HG02943 (cell line): ENCODE results near the gene MACROD1.

Experiments used
- ATAC-seq: cut with Tn5 transposase; IDR thresholded peaks from one replicate; pipeline ENCODE4 v1.9.1; 2021; ENCODE audit warnings: mild to moderate bottlenecking, low read depth, moderate library complexity; ENCODE audit not compliant: unreplicated experiment

The MACROD1 gene

DNA sequence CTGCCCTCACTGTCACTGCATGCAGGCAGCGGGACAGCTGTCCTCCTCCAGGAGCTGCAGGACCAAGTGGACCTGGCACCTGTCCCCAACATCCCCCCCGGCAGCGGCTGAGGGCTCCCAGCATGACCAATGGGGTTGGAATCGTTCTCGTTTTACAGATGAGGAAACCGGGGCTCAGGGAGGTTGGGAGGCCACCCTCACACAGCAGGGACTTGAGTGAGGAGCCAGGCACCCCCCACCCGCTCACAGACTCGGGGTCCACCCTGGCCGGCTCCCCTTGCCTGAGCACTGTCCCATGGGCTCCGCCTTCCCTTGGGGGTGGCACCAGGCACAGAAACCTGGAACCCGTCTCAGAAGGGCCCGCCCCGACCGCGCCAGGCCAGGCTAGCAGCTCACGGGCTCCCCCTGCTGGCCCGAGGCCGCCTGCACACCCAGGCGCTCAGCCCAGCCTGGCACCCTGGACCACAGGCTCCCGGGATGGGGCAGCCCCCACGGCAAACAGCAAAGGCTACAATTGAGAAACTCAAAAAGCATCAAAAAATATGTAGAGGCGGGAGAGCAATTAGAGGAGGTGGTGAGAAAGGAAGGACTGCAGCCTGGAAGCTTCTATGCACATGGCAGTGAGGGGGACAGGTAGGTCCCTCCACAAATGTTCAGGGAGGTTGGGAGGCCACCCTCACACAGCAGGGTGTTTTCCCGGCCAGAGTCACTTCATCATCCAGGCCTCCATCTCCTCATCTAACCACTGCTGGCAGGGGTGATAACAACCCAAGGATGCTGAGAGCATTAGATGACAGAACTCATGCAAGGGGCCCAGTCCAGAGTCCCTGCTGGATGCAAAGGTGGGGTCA, 12.8 kb downstream of the MACROD1 start:
- no peak for ATAC-seq

DNA sequence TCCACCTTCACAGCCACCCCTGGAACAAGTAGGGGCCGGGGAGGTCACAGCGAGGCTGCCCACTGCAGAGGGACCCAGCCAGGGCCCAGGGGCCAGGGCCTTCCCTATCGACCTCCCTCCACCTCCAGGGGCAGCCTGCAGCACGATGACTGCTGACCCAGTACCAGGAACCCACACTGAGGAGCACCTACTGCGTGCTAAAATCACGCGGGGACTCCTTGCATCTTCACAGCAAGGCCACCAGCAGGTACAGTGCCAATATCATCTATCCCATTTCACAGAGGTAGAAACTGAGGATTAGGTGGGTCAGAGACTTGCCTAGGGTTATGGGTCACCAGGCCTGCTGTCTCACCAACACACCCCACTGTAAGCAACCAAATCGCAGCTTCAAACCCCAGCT, 14.6 kb downstream of the MACROD1 start:
- ATAC-seq: no peak

DNA sequence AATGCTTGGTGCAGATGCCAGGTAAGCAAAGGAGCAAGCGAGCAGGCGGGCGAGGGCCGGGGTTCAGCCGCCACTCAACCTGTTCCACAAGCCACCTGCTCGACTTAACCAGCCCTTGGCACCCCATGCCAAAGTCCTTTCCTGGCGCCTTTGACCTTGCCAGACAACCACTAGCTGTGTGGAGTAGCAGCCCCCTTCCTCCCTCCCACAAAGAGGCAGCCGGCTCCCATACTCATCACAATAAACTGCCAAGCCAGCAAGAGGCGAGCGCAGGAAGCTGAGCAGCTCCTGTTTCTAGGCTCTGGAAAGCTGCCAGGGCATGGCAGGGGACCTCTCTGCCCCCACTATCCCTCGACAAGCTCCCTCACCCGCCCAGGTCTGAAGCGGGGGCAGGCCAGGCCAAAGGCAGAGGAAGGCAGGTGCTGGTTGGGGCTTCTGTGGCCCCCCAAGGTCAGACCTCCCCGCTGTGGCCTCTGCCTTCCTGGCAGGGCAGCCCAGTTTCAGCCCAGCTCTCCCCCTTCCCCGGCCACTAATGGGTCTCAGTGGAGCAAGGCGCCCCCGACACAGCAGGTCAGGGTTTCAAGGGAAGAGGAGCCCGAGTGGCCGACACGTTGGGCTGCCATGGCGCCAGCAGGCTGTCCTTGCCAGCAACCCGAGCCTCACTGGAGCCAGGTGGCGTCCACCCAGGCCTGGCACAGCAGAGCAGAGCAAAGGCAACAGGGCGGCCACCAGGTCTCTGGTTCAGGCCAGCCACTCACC, 15.3 kb downstream of the MACROD1 start:
- ATAC-seq: no peak

DNA sequence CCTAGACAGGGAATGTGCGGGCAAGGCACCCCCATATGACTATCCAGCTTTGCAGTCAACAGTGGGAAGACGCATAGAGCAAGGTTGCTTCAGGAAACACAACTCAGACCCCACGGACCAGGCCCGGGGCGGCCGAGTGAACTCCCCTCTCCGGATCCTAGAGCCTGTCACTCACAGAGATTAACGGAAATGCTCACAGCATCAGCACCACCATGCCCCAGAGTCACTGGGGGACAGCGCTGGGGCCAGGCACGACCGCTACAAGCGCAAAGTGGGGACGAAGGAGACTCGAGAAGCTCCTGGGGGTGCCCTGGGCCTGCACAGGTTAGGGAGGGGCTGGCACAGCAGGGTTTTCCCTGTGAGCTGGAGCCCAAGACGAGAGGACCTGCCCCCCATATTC, 15.9 kb downstream of the MACROD1 start:
- ATAC-seq: no peak

DNA sequence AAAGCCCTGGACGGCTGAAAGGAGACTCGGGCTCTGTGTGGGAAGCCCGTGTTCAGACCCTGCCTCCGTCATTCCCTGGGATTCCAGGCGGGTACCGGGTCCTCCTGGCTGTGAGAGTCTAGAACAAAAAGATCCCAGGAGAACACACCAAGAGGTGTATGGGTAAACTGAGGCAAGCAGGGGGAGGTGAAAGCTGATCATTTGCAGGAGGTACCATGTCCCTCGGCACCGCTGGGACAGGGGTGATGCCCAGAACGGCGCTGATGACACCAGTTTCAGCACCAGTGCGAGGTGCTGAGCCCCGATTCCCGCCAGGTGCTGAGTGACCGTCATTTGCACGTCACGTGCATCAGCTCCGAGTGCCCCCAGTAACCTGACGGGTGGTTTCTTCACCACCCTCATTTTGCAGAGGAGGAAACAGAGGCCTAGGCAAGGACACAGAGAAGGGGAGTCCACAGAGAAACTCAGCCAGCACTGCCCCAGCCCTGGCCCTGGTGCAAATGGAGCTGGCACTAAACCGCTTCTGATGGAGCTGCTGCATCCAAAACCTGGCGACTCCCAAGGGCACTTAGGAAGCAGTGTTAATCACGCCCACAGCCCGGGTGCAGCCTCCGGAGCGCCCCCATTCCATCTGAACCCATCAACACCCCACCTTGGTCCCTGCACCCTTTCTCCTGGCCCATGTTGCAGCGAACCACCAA, 16.8 kb downstream of the MACROD1 start:
- ATAC-seq: no peak

DNA sequence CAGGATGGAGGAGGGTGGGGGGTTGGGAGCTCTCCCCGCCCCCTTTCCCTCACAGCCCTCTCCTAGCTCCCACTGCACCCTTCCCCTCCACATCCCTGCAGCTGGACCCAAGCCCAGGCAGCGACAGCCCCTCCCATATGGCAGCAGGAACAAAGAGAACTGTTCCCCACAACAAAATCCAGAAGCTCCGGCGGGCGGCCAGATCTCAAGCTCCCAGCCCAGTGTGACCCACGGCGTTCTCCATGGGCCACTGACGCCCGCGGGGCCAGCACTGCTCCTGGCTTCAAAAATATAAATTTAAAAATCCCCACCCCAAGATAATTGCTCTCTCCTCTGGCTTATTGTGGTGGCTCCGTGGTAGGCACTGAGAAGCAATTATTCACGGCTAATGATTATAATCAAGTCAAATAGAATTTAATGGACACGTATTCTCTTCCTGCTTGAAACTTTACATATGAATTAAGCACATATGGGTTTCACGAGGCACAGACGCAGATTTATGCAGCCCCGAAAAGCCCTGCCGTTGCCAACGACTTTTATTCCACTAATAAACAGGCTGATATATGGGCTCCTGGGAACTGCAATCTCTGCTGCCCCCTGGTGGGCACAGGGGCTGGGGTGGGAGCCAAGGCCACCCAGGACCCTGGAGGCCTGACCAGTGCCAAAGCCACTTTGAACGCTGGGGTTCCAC, 17.5 kb downstream of the MACROD1 start:
- no peak for ATAC-seq

GRCh38 chr11:64146036-64146955, 19.6 kb downstream of the MACROD1 start:
- ATAC-seq: no peak

- ATAC-seq: no peak
Observed at GRCh38 chr11:64144587-64145472, 21.1 kb downstream of the MACROD1 start.

DNA sequence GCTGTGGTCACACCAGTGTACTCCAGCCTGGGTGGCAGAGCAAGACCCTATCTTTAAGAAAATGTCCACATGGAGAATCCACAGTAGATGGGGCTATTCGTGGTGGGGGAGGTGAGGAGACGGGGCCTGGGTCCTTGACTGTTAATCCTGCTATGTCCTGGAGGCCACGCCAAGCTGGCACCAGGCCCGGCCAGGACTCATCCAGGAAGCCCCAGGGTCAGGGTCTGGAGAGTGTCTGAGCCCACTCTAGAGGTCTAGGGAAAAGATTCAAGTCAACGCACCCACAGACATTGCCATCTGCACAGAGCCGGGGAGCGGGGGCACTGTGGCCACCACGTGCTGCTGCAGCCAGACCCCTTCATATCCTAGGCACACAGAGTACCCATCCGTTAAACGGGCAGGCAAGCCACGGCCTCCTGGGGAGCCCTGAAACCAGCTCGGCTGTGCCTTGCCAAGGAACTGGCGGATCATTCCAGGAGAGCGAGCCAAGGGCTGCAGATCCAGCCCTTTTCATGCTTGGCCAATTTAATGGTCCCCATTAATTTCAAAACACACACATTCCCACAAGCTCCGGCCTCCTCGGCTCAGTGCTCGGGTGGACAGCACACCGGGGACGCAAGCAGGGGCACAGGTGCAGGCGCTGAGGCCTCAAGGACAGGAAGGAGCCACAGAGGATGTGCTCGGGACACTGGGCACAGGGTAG, 24.7 kb downstream of the MACROD1 start:
- ATAC-seq: no peak

DNA sequence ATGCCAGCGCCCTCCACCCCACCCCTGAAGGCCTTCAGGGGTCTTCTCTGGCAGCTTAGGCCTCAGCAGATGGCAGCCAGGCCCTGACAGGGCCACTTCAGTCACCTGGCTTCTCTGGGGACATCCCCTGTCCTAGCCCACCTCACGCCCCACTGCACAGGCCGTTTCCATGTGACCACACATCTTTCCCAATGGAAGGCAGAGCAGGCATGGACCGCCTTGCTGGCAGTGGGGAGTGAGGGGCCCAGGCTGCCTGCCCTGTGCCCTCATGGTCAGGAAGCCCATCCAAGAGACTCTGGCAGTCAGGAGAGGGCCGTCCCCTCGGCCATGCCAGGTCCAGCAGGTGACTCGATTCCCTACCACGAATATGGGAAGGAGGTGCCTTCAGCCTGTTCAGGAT, 25.8 kb downstream of the MACROD1 start:
- no peak for ATAC-seq

DNA sequence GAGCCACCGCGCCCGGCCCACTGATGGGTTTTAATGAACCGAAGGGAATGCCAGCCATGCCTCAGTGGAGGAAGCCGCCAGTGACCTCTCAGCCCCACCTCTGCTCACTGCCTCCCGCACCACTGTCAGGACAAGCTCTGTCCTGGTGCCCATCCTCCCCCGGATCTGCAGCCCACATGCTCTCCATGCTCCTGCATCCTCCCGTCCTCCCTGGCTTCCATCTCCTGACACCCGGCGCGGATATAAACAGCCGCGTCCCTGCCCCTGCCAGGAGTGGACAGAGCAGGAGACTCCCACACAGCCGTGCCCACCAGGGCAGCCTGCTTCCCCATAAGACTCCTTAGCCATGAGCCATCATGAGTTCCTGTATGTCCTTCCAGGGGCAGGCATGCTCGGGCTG, 26.9 kb downstream of the MACROD1 start:
- ATAC-seq: no peak

GRCh38 chr11:64138398-64138797, 27.5 kb downstream of the MACROD1 start:
- no peak for ATAC-seq

- ATAC-seq: no peak
Observed at GRCh38 chr11:64136765-64137441, 29.0 kb downstream of the MACROD1 start.

DNA sequence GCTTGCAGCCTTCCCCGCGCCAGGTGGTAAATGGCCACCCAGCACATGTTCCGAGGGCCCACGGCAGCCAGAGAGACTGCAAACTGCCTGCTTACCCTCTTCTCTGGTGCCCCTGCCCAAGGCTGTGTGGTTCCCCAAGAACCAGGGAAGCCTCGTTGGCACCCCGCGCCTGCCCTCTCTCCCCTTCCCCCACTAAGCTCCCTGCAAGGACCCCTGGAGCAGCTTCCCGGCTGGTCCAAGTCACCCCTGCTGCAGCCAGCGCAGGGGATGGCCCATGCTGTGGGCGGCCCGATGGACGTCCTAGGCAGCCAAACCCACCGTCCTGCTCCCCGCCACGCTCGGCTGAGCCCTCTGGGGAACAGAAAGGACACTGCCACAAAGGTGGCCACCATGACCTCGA, 30.2 kb downstream of the MACROD1 start:
- no peak for ATAC-seq

DNA sequence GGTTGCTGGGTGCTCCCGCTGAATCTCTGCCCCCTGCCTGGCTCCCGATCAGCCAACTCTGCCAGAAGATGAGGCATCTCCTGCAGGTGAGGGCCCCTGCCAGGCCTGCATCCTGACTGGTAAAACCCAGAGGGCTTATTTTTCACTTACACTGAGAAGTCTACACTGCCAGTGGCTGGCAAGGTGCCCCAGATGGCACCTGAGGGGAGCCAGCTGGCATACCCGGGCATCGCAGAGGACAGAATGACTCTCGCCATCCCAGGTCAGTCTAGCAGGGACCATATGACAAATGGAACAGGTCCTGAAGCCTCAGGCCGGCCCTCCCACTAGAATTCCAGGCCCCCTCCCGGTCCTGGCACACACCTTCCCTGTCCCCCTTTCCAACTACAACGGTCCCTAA, 30.9 kb downstream of the MACROD1 start:
- ATAC-seq: no peak

- no peak for ATAC-seq
Observed at GRCh38 chr11:64132982-64133705, 32.8 kb downstream of the MACROD1 start.
